K562 (cell line): ENCODE data around the gene CD72. TPM values are rescaled to one million over a fixed set of nuclear protein-coding genes. Genes with fewer than 3 reads are reported as not detected.

Experiments
- BMI1 ChIP-seq: fragments of 150-350 bp; IDR thresholded peaks from 2 replicates; pipeline ENCODE4 v1.6.1; 2014; ENCODE audit warnings: low read length
- BRD9 ChIP-seq: fragments of 450-650 bp; IDR thresholded peaks from 2 replicates; pipeline ENCODE4 v1.6.1; 2018; ENCODE audit warnings: low read depth; ENCODE audit not compliant: partially characterized antibody
- CBX2 ChIP-seq: fragments of 200-600 bp; sonication (generic); IDR thresholded peaks from one replicate; pipeline ENCODE4 v1.6.1; 2012; ENCODE audit warnings: mild to moderate bottlenecking, low read length, inconsistent platforms; ENCODE audit not compliant: insufficient read depth, poor library complexity, severe bottlenecking
- ETS1 ChIP-seq: conservative IDR thresholded peaks from 2 replicates; pipeline ENCODE4 v1.6.1; 2011; ENCODE audit warnings: low read depth, mild to moderate bottlenecking, low read length; ENCODE audit not compliant: control insufficient read depth
- NR1H2 ChIP-seq: sonication (generic); formaldehyde crosslinking; IDR thresholded peaks from 2 replicates; pipeline ENCODE4 v1.4.0; 2020; ENCODE audit warnings: mild to moderate bottlenecking, missing genetic modification reagents
- PBX2 ChIP-seq, 2 experiments: IDR thresholded peaks in 1 of 2; conservative IDR thresholded peaks in 1 of 2; 2 replicates each; pipeline ENCODE4 v1.6.1; 2016; ENCODE audit warnings: low read depth in 2 of 2, mild to moderate bottlenecking in 1 of 2, missing compliant biosample characterization in 1 of 2, missing genetic modification characterization in 1 of 2, moderate library complexity in 1 of 2
- PCBP2 ChIP-seq: fragments of 200-400 bp; formaldehyde crosslinking; IDR thresholded peaks from 2 replicates; pipeline ENCODE4 v1.6.1; 2018; ENCODE audit warnings: low read length, low read depth, mild to moderate bottlenecking, moderate library complexity; ENCODE audit not compliant: poor library complexity, severe bottlenecking
- PKNOX1 ChIP-seq: fragments of 450-650 bp; IDR thresholded peaks from 2 replicates; pipeline ENCODE4 v1.6.1; 2016
- PYGO2 ChIP-seq: fragments of 450-650 bp; IDR thresholded peaks from 2 replicates; pipeline ENCODE4 v1.6.1; 2016; ENCODE audit warnings: mild to moderate bottlenecking, missing genetic modification characterization, moderate library complexity, missing compliant biosample characterization
- SMAD3 ChIP-seq: fragments of 450-650 bp; formaldehyde crosslinking; conservative IDR thresholded peaks from 2 replicates; pipeline ENCODE4 v1.4.0; 2020; ENCODE audit warnings: mild to moderate bottlenecking
- SOX6 ChIP-seq: fragments of 450-650 bp; IDR thresholded peaks from 2 replicates; pipeline ENCODE4 v1.6.1; 2014; ENCODE audit warnings: mild to moderate bottlenecking
- TSC22D4 ChIP-seq: fragments of 450-650 bp; IDR thresholded peaks from 2 replicates; pipeline ENCODE4 v1.6.1; 2016; ENCODE audit warnings: missing genetic modification characterization, missing biosample characterization, control low read depth
- YY1 ChIP-seq, 3 experiments: IDR thresholded peaks; 2 replicates each; pipeline ENCODE4 v1.6.1; 2011; ENCODE audit warnings: low read length in 2 of 3, mild to moderate bottlenecking in 2 of 3, moderate library complexity in 2 of 3, borderline replicate concordance in 1 of 3, control low read depth in 1 of 3, low read depth in 1 of 3; ENCODE audit not compliant: insufficient read depth in 3 of 3, insufficient replicate concordance in 2 of 3, control insufficient read depth in 1 of 3, insufficient read length in 1 of 3; ENCODE audit errors: extremely low read depth in 1 of 3
- ZNF143 ChIP-seq: sonication (generic); formaldehyde crosslinking; IDR thresholded peaks from 2 replicates; pipeline ENCODE4 v1.9.0; 2022; ENCODE audit warnings: mild to moderate bottlenecking, missing genetic modification reagents
- ZNF695 ChIP-seq: fragments of 450-650 bp; formaldehyde crosslinking; IDR thresholded peaks from 2 replicates; pipeline ENCODE4 v1.4.0; 2020; ENCODE audit warnings: mild to moderate bottlenecking, moderate library complexity
- polyA plus RNA-seq, 8 experiments: library from polyadenylated mRNA; depleted of rRNA in 4 of 8; stranded (reverse) in 5 of 8; unstranded in 3 of 8; fragments of >200 nt; fragmentation: Nextera tagmentation in 2 of 8; fragmentation: Illumina TruSeq in 1 of 8; extraction: Ambion mirVana in 2 of 8; extraction: Trizol in 1 of 8; gene quantifications; 2 replicates each; pipeline versions ENCODE4 v1.2.1 to v1.2.3, GENCODE V29; 2011 to 2014; ENCODE audit warnings: inconsistent platforms in 1 of 8, missing spikeins in 1 of 8
- total RNA-seq, 7 experiments: library from RNA; depleted of rRNA in 6 of 7; stranded (reverse); fragments of >200 nt in 6 of 7; fragmentation: Illumina TruSeq in 2 of 7; extraction: Trizol in 2 of 7; gene quantifications; 2 replicates each; pipeline versions ENCODE4 v1.2.1 to v1.2.3, GENCODE V29; 2011 to 2021; ENCODE audit warnings: low replicate concordance in 1 of 7
- TF ChIP-seq, protein P1 (sequence below), 3 experiments: fragments of 200-800 bp in 1 of 3; fragments of 250-450 bp in 1 of 3; fragments of 450-650 bp in 1 of 3; sonication (Bioruptor Pico) in 1 of 3; sonication (Bioruptor generic) in 1 of 3; formaldehyde crosslinking in 1 of 3; IDR thresholded peaks; 2 replicates each; pipeline versions ENCODE4 v1.6.1 to v1.8.0; 2016 to 2022; ENCODE audit warnings: mild to moderate bottlenecking in 2 of 3, missing genetic modification characterization in 2 of 3, missing compliant biosample characterization in 1 of 3, moderate library complexity in 1 of 3

CD72 gene
- total and polyA plus RNA-seq, 9 of the 15 experiments (the other 6 are each of a cell fraction or from before 2014, with no cell fraction given): 0.11 to 0.78 (median 0.27) TPM; not detected in 1

DNA sequence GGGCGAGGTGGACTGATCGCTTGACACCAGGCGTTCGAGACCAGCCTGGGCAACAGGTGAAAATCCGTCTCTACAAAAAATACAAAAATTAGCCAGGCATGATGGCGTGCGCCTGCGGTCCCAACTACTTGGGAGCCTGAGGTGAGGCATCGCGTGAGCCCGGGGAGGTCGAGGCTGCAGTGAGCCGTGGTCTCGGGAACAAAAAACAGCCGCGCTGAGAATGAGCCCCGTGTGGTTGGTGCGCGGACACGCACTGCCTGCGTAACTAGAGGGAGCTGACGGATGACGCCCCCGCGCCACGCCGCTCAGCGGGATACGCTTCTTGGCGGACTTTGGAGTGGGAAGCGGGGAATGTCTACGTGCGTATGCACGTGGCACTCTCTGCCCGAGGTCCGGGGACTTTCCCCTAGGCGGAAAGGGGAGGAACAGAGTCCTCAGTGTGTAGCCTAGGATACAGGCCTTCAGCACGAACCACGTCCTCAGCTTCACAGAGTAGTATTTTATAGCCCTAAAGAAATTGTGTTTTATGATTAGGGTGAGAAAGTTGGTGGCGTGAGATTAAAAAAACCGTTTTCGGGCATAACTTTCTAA, 39.4 kb upstream of the CD72 start, which contains the start of gene RMRP (continued):
- TF ChIP-seq, protein P1, sequence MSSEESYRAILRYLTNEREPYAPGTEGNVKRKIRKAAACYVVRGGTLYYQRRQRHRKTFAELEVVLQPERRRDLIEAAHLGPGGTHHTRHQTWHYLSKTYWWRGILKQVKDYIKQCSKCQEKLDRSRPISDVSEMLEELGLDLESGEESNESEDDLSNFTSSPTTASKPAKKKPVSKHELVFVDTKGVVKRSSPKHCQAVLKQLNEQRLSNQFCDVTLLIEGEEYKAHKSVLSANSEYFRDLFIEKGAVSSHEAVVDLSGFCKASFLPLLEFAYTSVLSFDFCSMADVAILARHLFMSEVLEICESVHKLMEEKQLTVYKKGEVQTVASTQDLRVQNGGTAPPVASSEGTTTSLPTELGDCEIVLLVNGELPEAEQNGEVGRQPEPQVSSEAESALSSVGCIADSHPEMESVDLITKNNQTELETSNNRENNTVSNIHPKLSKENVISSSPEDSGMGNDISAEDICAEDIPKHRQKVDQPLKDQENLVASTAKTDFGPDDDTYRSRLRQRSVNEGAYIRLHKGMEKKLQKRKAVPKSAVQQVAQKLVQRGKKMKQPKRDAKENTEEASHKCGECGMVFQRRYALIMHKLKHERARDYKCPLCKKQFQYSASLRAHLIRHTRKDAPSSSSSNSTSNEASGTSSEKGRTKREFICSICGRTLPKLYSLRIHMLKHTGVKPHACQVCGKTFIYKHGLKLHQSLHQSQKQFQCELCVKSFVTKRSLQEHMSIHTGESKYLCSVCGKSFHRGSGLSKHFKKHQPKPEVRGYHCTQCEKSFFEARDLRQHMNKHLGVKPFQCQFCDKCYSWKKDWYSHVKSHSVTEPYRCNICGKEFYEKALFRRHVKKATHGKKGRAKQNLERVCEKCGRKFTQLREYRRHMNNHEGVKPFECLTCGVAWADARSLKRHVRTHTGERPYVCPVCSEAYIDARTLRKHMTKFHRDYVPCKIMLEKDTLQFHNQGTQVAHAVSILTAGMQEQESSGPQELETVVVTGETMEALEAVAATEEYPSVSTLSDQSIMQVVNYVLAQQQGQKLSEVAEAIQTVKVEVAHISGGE (CRISPR knock-in tag; IDR thresholded peaks at IDR 0.05): peak in 1 of 3 experiments; percentile 80; a peak in 2 of 6 replicates
- TF ChIP-seq ZNF143: no peak
- peak; percentile 69 for TF ChIP-seq BRD9
- TF ChIP-seq PYGO2 (tag): no peak
- peak; percentile 69 for TF ChIP-seq SOX6
- TF ChIP-seq PKNOX1: peak; percentile 74
- no peak for TF ChIP-seq PCBP2
- no peak for TF ChIP-seq NR1H2 (CRISPR knock-in tag)
- no peak for TF ChIP-seq ZNF695
- 0 out of 2 replicates have a peak, but pooled peaks have one; percentile 73 for TF ChIP-seq ETS1
- TF ChIP-seq CBX2: no peak
- no peak for TF ChIP-seq SMAD3 (CRISPR knock-in tag)
- TF ChIP-seq BMI1: no peak
- no peak for TF ChIP-seq TSC22D4 (tag)
- TF ChIP-seq PBX2 (CRISPR knock-in tag; IDR thresholded peaks at IDR 0.05; ENCODE audit: low read depth): no peak
- TF ChIP-seq PBX2 (tag; conservative IDR thresholded peaks at IDR 0.05; ENCODE audit: low read depth): no peak
- peak in 2 of 3 experiments; percentile 56 to 62 for TF ChIP-seq YY1 (IDR thresholded peaks at IDR 0.05; ENCODE audit: borderline replicate concordance in 1 of 3, control insufficient read depth in 1 of 3, extremely low read depth in 1 of 3, insufficient read depth in 3 of 3, insufficient read length in 1 of 3, insufficient replicate concordance in 2 of 3, low read depth in 1 of 3, low read length in 2 of 3)
